ENCODE measurements around the gene USF2.
"Not testable (repeated sequence)": the region's sequence is repeated elsewhere in the genome, so short reads cannot be mapped to it uniquely, and the experiment has no call there.

USF2 gene, protein sequence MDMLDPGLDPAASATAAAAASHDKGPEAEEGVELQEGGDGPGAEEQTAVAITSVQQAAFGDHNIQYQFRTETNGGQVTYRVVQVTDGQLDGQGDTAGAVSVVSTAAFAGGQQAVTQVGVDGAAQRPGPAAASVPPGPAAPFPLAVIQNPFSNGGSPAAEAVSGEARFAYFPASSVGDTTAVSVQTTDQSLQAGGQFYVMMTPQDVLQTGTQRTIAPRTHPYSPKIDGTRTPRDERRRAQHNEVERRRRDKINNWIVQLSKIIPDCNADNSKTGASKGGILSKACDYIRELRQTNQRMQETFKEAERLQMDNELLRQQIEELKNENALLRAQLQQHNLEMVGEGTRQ

DNA sequence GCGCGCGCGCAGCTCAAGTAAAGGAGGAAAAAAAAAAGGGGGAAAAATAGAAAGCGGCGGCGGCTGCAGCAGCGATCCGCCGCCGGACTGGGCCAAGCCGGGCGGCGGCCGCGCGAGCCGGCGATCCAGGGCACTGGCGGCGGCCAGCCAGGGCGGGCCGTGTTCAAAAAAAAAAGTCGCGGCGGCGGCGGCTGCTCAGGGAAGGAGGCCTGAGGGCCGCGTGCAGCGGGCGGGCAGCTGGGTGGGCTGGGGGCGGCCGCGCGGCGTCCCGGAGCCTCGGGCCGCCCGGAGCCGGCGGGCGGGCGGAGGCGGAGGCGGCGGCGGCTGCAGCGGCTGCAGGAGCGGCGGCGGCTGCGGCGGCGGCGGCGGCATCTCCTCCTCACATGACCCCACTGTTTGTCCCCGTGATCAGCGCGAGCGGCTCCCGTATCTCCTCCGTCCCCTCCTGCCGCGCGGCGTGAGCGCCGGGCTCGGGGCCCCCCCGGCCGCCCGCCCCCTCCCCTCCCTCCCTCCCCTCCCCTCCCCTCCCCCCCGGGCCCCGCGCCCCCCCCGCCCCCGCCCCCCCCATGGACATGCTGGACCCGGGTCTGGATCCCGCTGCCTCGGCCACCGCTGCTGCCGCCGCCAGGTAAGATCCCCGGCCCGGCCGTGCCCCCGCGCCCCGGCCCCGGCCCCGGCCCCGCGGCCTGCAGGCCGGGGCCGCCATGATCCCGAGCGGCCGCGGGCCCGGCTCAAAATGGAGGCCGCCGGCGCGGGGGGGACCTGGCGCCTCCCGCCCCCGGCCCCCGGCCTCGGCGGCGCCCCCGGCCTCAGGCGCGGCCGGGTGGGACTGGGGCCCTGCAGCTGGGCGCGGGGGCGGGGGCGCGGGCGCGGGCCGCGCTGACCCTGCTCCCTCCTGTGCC is at the start of gene USF2:
Gene USF2, plus strand, starts transcription at position 427 of the 902 bp plus-strand sequence. Its CDS starts 140 bp downstream, at position 567.
- peak; percentile 66 for DNase-seq

DNA sequence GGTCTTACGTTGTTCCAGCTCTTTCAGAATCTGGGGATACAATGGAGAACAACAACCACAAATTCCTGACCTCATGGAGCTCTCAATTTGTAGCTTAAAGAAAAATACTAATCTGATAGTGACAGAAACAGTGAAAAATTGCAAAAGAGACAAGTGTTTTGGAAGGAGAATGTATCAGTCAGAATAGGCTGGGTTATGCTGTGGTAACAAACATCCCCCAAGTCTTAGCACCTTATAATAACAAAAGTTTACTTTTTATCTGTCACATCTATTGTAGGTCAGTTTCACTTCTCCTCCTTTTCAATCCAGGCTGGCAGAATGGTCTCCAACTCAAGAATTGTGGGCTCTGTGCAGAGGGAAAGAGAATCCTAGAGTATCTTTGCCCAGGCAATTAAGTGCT is 49.8 kb upstream of the USF2 start:
- DNase-seq: no peak

DNA sequence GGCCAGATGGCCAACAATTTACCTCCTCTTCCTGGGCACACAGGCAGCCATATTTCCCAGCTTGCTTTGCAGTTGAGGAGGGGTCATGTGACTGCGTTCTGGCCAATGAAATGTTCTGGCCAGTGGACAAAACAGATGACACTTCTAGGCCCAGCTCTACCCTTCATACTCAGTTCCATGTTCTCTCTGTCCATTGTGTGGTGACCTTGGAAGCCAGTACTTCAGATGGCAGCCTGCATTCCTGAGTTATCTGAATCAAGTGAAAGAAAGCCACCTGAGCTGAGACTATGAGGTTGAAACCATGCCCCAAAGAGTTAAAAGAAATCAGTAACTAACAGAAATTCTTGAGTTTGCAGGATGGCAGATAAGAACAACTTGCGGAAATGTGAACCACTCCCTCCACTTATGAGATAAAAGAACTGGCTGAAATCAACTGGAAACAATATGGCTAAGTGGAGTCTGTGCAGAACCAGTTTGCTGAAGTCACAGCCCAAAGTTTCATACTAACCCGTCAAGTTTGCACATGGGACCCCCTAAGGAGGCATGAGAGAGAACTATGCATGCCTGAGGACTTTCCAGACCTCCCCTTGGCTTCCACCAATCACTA is 48.3 kb upstream of the USF2 start:
- DNase-seq: no peak

DNA sequence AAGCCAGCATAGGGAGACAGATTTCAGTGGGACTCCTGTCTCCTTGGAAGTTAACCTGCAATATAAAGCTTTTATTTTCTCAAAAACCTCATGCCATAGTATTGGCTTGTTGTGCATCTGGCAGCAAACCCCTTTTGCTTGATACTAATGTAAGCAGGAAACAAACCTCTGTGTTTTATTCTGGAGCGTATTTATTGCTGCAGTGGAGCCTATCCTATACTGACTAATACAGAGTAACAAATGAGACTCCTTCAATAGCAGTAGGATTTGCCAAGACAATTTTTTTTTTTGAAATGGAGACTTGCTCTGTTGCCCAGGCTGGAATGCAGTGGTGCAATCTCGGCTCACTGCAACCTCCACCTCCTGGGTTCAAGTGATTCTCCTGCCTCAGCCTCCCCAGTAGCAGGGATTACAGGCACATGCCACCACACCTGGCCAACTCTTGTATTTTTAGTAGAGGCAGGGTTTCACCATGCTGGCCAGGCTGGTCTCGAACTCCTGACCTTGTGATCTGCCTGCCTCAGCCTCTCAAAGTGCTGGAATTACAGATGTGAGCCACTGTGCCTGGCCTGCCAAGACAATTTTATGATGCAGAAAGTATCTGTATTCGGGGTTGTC is 47.7 kb upstream of the USF2 start:
- not testable (repeated sequence) for DNase-seq

DNA sequence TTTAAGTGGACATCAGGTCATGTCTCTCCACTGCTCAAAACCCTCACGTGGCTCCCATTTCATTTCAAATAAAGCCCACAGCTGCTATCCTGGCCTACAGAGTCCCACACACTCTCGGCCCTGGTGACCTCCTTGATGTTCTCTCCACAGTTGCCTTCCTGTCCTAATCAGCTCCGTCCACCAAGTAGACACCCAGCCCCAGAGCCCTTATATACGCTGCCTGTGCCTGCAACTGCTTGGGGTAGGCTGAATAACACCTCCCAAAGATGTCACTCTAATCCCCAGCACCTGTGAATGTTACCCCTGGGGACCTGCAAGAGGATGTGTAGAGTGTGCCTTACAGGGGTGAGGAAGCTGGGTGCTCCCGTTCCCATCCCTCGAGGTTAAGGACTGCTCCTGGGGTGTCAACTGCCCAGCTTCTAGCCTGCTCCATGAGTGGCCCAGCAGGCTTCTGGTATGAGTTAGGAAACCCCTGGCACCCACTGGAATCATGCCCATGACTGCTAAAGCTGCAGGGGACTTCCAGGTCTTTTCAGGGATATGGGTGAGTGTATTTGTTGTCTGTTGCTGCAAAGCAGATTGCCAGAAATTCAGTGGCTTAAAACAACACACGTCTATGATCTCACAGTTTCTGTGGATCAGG is 46.3 kb upstream of the USF2 start:
- no peak for DNase-seq

DNA sequence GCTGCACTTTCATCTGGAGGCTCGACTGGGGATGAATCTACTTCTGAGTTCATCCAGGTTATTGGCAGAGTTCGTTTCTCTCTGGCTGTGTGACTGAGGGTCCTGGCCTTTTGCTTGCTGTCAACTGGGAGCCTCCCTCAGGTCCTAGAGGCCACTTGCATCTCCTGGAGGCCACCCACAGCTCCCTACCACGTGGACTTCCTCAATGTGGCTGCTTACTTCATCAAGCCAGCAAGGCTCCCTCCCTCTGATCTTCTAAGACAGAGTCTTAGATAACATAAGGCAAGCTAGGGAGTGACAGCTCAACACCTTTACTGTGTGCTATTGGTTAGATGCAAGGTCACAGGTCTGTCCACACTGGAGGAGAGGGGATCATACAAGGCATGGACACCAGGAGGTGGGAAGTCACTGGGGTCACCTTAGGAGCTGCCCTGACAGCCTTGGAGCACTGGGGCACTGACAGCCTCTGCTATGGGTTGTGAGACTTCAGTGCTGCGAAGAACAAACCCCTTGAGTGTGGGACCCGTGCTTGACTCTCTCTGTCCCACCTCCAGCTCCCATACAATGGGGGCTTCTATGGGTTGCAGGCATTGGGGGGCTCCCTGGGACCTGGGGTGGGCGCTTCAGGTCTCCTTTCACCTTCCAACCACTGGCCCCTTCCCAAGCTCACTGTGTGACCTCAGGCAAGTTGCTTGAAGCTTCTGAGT is 45.5 kb upstream of the USF2 start:
- DNase-seq: no peak

DNA sequence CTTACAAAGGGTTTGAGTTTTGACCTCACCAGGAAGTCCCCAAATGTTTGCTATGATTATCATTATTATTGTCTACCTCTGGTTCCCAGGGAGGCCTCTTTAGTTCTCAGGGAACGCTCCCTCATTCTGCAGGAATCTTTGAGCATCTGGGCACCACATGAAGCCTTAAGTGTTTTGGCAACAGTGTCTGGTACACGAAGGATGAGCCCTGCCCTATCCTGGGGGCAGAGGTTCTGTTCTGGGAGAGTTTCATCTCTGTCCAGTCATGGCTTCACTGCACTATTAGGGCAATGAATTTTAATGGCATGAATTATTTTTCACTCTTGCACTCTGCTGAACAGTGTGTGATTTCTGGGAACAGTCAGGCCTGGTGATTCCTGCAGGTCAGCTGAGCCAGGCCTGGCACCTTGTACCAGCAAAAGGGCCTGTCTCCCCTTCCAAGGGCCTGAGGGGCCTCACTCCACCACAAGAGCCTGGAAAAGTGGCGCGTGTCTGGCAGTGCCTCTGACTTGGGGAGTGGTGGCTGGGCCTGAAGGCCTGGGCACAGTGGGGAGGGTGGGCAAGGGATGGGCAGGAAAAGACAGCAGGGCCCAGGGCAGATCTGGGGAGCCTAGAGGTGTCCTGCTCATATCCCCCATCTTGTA is 44.8 kb upstream of the USF2 start:
- no peak for DNase-seq

DNA sequence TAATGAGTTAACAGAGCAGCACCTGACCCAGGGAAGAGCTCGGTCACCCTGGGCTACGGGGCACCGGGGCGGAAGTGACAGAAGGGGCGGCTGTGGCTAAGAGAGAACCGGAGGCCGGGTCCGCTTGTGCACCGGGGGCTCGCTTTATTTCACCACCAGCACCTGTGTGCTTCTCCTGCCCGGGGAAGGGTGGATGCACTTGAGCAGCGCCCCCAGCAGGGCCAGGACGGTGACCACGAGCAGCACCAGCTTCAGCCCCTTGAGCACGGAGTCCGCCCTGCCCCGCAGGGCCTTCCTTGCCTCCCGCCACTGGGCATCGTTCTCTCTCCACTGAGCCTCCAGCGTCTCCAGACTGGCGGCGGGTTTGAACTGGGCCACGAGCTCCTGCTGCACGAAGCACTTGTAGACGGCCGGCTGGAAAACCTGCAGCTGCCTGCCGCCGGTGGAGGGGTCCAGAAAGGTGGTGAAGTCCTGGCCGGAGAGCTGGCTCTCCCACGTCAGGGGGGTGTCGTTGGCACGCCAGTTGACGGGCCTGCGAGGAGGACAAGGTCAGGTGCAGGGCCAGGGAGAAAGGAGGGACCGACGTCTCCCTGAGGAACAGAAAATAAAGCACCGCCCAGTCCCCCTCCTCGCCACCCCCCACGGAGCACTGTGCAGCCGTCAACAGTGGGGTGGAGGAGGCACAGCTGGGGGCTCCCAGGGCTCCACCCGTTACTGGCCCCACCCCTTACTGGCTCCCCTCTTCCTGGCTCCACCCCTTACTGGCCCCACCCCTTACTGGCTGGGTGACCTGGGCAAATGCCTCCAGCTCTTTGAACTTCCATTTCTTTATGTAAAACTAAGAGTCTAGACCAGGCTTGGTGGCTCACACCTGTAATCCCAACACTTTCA is 43.8 kb upstream of the USF2 start:
- no peak for DNase-seq

DNA sequence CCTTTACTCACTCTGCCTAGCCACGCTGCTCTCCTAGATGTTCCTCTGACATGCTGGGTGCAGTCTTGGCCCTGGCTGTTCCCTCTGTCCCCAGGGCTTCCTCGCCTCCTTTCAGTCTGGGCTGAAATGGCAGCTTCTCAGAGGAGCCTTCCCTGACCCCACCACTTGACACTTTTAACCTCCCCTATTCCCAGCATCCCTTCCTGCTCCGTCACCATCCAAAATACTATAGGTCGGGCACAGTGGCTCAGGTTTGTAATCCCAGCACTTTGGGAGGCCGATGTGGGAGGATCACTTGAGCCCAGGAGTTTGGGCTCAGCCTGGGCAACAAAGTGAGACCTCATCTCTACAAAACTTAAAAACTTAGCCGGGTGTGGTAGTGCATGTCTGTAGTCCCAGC is 42.8 kb upstream of the USF2 start:
- DNase-seq: no peak

DNA sequence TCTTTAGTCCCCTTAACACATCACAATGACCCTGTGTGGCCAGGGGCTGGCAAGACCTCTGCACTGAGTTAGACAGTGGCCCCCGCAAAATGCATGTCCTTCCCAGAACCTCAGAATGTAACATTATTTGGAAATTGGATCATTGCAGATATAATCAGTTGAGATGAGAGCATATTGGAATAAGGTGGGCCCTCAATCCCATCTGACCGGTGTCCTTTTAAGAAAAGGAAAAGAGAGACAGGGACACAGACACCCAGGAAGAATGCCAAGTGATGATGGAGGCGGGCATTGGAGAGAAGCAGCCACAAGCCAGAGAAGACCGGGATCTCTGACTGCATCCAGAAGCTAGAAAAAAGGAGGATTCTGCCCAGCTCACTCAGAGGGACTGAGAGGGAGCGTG is 42.0 kb upstream of the USF2 start:
- no peak for DNase-seq

DNA sequence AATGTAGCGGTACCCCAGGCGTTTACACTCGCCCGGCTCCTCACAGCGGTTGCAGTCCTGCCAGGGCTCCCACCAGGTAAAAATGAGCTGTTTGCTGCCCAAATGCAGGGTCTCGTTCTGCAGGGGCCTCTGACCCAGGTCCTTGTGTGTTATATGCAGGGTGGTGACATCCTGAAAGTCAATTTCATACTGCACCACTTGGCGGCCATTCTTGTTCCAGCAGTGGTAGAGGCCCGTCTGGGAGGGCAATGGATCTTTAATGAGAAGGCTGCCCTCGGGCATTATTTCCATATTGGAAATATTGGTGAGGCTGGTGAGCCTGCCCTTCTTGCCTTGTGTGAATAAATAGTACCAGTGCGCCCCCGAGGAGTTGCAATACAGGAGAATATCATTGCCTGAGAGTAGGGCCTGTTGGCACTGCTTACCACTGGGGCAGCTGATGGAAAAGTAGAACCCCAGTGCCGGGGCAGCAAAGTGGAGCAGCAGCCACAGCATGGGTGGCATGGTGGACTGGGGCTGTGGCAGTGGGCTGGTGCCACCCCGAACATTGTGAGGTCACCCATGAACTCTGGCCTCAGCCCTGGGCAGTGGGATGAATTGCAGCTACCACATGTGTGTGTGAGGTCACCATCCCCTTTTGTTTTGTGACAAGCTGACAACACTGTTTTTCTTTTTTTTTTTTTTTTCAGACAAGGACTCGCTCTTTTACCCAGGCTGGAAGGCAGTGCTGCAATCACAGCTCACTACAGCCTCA is 40.4 kb upstream of the USF2 start, which contains the start of gene FAM187B:
Gene FAM187B, minus strand, starts transcription at position 563 of the 754 bp plus-strand sequence. Its CDS starts 59 bp downstream, at position 504.
- no peak for DNase-seq

DNA sequence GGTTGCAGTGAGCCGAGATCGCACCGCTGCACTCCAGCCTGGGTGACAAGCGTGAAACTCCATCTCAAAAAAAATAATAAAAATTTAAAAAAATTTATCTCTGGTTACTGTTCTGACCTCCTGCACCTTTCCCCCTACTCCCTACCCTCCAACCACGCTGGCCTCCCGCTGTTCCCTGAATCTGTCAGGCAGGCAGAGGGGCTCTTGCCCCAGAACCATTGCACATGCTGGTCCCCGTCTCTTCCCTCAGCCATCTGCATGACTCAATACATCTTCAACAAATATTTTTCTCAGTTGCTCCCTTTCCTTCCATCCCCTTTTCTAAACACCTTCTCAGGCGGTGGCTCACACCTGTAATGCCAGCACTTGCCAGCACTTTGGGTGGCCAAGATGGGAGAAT is 39.2 kb upstream of the USF2 start:
- no peak for DNase-seq

DNA sequence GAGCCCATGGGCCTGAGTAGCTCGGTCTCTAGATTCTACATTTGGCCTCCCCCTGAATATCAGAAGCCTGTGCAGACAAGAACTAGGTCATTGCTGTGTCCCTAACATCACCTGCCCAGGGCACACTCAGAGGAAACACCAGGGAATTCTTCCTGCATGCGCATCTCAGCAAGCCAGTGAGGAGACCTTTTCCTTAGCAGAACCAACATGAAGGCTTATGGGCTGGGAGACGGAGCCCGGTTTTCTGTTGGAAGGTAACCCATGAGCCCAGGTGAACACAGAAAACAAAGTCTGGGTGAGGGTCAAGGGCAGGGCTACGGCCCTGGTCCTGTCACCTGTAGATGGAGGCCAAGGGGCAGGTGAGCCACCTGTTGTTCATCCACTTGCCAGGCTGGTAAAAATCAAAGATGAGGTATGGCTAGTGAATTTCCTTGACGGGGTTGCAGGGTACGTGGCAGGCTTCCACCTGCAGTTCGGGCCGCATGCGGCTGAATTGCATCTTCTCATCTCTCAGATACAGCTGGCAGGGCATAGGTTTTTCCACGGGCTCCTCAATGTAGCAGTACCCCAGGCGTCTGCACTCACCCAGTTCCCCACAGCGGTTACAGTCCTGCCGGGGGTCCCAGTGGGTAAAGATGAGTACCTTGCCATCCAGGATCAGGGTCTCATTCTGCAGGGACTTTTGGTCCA is 36.7 kb upstream of the USF2 start:
- no peak for DNase-seq

DNA sequence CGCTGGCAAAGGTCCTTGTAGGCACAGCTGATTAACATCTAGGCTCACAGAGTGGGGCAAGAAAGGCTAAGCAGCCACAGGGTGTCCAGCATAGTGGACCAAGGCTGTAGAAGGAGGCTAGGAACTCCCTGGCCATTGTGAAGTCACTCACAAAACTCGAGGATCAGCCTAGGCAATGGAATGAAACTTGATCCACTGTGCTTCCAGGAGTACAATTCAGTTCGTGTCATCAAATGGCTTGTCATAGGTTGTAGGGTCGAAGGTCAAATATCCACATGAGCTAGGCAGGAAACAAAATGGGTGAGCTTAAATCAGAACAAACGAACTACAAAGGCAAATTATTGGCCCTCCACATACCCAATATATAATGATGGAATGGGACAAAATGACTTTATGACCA is 35.9 kb upstream of the USF2 start:
- no peak for DNase-seq

DNA sequence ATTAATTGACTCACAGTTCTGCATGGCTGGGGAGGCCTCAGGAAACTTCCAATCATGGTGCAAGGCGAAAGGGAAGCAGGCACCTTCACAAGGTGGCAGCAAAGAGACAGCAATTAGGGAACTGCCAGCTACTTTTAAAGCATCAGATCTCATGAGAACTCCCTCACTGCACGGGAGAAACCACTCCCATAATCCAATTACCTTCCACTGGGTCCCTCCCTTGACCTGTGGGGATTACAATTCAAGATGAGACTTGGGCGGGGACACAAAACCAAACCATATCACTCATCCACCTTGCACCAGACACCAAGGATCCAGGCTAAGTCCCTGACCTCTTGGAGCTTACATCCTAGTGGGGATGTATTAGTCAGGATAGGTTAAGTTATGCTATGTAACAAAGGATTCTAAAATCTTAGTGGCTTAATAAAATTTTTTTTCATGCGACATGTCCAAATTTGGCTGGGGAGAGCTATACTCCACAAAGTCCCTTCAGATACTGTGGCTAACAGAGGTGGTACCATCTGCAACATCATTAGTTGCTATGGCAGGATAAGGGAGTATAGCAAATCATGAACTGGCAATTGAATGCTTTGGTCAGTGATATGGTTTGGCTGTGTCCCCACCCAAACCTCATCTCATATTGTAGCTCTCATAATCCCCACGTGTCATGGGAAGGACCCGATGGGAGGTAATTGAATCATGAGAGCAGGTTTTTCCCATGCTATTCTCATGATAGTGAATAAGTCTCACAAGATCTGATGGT is 31.9 kb upstream of the USF2 start:
- peak; percentile 51 for DNase-seq

DNA sequence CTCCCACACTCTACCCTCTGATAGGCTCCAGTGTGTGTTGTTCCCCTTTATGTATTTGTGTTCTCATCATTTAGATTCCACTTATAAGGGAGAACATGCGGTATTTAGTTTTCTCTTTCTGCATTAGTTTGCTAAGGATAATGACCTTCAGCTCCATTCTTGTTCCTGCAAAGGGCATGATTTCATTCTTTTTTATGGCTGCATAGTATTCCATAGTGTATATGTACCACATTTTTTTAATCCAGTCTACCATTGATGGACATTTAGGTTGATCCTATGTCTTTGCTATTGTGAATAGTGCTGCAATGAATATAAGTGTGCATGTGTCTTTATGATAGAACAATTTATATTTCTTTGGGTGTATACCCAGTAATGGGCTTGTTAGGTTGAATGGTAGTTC is 29.2 kb upstream of the USF2 start:
- DNase-seq: not testable (repeated sequence)

DNA sequence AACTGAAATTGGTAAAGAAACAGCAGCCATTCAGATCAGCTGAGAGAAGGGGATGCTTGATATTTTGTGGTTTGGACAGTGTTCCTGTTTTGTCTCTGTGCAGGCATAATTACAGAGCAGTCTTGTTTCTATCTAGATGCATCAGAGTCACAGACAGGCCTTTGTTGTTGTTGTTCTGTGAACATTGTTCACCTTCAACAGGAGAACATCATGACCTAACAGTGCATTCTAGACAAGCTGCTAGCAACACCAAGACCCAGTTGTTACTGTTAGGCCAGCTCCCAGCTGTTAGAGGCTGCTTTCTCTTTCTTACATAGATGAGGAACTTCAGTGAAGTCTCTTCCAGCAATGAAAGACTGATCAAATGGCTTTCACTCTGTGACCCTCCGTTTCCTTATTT is 28.4 kb upstream of the USF2 start:
- DNase-seq: peak; percentile 59

DNA sequence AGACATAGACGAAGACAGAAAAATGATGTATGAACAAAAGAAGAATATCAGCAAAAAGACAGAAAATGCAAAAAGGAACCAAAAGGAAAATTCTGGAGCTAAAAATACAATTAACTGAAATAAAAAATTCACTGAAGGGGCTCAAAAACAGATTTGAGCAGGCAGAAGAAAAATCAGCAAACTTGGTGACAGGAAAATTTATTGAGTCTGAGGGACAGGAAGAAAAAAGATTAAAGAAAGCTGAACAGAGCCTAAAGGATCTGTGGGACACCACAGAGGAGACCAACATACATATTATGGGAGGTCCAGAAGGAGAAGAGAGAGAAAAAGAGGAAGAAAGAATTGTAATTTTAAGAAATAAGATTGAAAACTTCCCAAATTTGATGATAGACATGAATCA is 27.3 kb upstream of the USF2 start:
- DNase-seq: no peak
